KBM-7 (cell line): ENCODE data around the gene TMEM174.

Experiments used
- DNase-seq: peaks from one replicate; pipeline ENCODE4 v3.0.0-alpha.2; 2015
- in situ Hi-C: fragments of 300-500 bp; cut with MboI; formaldehyde crosslinking; loops from 2 replicates; pipeline ENCODE4 v1.14.3; 2020; ENCODE audit warnings: low sequenced_read_pairs, low pct_unique_long_range_greater_than_20kb, mixed read lengths

The TMEM174 gene

DNA sequence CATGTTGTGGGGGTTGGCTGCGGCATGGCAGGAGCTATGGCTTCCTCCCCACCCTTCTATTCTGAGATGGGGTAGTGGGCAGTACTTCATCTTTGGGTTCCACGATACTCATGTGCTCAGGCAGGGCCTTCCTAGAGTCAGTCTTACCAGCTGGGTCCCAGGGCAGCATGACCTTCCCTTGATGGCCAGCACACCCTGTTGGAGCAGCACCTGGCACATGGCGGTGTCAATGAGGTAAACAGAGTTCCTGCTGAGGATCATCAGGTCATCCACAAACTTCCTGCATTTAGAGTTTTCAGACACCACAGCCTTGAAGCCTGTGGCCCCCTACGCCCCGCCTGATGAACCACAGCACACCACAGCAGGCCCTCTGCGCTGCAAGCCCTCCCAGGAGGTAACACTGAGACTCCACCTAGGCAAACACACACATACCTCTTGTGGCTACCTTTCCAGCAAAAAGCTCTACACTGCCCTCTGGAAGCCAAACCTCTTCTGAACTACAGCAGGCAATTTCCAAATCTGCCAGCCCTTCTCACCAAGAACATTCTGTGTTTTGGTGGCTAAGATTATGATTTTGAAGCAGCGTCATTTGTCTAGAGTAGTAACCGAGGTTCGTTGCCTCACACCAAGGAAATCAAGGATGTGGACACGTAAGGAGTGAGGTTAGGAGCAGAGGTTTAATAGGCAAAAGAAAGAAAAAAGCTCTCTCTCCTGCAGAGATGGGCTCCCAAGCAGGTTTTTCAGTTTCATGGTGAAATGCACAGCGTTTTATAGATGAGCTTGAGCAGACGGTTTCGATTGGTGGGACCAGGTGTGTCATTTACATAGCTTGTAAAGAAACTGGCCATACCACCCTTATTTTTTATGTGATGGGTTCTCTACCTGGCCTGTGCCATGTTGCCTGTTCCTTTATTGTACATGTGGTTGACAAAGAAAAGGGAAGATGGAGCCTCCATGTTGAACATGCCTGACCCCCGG lies 20.3 kb upstream of the TMEM174 start:
- no peak for DNase-seq

DNA sequence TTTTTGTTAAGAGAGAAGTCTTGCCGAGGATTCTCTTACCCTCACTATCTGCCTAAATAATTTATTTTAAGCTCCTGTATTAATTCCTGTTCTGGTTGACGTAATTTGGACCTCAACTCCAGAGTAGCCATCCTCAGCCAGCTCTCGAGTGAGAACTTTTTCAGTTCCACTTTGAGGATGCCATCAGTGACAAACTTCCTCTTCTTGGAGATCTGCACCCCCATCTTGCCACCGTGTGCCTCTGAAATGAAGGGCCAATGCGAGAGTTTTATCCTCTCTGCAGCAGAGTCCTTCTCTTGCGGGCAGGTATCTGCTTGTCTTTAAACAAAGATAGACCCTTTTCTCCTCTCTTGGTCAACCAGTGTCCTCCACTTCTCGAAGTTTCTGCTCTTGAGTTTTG lies 19.5 kb upstream of the TMEM174 start:
- no peak for DNase-seq
- in situ Hi-C loops, result no loop called here

More for the DNA sequence above, 20.3 kb upstream of the TMEM174 start:
- in situ Hi-C loops, result no loop called here

DNA sequence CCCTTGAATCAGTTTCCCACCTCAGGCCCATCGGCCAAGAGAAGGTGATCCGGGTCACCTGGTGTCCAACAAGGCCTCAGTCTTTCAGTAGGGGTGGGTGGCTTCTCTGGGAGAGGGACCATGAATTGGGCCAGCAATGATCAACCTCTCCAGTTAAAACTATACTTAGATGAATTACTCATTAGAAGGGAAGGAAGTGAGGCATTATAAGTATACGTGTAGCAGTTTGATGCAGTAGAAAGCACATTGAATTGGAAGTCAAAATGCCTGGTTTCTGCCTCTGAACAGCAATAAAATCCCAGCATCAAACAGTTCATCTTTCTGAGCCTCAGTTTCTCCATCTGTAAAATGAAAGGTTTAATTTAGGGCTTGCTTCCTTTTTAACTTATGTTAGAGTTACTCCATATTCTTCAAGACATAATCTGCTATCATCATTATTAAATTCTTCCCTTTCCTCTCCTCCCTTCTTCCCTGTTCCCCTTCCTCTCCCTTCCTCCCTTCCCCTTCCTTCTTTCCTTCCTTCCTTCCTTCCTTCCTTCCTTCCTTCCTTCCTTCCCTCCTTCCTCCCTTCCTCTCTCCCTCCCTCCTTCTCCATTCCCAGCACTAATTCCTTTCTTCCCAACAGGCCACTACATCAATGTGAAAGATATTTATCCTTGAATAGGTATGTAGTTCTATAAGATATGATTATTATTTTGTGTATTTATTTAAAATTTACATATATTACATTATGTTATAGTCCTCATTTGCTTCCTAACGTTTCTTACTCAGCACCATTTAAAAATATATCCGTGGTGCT lies 18.6 kb upstream of the TMEM174 start:
- DNase-seq, result no peak
- in situ Hi-C loops, result no loop called here

DNA sequence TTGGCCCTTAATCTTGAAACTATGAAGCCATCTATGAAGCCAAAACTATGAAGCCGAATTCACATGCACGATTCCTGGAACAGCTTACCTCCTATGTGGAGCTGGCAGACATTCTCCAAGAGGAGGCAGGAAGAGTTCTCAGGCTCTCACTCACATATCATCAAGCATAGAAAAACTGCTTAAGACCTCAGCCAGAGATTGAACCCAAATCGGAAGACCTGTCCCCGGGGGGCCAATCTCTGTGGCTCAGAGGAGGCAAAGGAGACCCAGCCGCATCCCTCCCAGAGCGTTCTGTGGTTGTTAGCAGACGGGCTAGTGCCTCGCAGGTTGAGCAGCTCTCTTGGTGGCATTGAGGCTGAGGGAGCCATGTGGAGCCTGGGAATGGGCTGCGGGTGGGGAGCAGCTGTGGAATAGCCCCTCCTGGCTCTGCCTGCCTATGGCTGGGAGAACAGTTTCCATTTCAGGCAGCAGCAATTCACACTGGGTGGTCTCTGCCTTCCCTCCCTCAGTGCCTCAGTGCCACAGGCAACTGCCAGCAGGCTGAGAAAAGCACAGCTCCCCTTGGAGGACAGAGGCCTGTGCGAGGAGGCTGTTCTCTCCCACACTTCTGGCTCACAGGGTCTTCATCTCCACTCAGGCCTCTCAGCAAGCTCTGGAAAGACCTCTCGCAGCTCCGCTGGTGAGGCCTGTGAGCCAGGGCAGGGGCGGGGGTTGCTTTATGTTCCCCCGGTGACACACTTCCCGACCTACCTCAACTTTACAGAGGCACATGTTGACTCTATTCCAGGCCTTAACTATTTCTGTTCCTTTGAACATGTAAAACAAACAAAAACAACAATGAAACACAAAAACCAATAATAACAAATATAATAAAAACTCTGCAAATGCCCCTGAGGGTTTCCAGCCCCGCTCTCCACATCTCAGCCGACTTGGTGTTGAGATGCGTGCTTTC lies 17.4 kb upstream of the TMEM174 start:
- DNase-seq, result no peak
- in situ Hi-C loops, result no loop called here

DNA sequence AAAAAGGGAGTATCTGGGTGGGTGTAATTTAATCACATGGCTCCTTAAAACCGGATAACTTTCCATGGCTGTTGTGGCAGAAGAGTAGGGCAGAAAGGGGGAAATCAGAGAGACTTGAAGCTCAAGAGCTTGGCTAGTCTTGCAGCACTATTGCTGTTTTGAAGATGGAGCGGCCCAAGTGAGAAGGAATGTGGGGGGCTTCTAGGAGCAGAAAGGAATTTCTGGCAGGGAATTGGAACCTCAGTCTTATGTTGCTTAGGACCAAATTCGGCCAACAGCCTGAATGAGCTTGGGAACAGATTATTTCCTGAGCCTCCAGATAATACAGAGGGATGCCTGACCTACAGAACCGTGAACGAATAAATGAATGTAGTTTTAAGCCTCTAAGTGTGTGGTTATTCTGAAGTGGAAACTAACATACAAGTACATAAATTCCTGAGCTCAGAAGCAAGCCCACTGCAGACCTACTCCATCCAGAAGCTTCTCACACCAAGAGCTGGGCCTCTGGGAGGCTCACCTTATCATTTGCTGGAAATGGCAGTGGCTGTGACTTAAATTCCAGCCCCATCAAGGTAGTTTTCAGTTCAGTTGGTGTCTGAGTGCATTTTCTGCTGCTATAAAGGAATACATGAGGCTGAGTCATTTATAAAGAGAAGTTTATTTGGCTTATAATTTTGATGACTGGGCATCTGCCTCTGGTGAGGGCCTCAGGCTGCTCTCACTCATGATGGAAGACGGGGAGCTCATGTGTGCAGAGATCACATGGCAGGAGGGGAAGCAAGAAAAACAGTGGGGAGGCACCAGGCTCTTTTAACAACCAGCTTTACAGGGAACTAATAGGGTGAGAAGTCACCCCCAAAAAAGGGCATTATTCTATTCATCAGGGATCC lies 15.3 kb upstream of the TMEM174 start:
- in situ Hi-C loops, result no loop called here
- no peak for DNase-seq

DNA sequence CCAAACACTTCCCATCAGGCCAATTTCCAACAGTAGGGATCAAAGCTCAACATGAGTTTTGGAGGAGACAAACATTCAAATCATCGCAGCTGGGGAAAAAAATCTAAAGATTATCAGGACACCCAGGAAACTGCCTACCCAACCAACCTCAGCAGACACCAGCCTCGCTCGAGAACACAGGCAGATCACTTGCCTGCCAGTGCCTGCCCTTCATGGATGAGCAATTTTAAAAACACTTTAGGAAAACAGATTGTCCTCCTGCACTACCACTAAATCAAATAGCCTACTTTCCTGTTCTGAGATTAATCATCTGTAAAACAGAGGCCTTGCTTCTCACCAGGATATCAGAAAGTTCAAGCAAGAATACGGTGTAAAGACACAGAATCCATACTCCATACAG lies 14.7 kb upstream of the TMEM174 start:
- no peak for DNase-seq
- in situ Hi-C loops, result no loop called here

DNA sequence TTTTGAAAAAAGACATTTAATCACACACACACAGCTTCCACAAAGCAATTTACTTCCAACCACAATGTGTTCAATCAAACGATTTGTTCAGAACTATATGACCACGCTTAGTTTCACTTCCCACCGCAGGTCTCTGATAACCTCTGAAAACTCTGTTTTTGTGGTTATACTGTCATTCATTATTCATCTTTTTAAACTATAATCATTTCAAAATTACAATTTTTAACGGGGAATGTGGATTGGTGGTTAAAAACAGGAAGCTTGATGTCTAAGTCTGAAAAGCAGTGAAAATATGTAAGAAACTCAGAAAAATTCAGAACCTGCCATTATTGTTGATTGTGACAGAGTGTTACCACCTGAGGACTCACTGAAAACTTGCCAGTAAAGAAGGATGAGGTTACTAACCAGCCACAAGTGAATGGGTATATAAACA lies 12.7 kb upstream of the TMEM174 start:
- peak; percentile 75 for DNase-seq
- in situ Hi-C loops, result no loop called here

DNA sequence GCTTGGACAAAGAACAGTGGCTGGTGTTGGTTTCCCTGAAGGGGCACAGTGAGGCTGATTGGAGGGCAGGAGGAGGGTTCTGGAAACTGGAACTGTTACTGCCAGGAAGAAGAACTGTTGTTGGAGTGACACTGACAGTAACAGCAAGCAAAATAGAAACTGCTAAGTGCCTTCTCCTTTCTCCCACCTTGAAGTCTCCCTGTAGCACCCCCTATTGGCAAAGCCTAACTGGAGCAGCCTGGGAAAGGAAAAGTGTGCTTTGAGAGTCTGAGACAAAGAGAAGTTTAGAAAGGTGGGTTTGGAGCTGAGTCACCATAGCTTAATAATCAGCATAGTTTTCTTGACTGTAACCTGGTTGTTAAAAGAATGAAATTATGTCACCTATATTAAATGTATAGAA lies 2.5 kb upstream of the TMEM174 start:
- peak; percentile 68 for DNase-seq

DNA sequence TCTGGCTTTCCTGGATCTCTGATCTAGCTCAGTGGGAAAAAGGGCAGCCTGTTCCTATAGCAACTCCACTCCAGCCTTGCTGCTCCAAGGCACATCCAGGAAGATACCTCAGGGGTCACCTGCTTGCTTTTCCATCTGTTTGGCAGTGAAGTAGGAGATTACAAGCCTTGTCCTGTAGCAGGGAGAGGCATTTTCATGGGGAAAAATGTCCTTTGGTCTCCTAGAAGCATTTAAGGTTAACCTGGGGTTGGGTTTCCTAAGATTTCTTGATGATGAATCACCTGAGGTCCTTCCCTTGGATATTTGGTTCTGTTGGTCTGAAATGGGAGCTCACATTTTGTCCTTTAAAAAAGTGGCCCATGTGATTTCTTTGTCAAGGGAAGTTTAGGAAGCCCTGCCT lies 1.5 kb upstream of the TMEM174 start:
- in situ Hi-C loops, result no loop called here
- no peak for DNase-seq

More for the DNA sequence above, 2.5 kb upstream of the TMEM174 start:
- in situ Hi-C loops, result no loop called here

DNA sequence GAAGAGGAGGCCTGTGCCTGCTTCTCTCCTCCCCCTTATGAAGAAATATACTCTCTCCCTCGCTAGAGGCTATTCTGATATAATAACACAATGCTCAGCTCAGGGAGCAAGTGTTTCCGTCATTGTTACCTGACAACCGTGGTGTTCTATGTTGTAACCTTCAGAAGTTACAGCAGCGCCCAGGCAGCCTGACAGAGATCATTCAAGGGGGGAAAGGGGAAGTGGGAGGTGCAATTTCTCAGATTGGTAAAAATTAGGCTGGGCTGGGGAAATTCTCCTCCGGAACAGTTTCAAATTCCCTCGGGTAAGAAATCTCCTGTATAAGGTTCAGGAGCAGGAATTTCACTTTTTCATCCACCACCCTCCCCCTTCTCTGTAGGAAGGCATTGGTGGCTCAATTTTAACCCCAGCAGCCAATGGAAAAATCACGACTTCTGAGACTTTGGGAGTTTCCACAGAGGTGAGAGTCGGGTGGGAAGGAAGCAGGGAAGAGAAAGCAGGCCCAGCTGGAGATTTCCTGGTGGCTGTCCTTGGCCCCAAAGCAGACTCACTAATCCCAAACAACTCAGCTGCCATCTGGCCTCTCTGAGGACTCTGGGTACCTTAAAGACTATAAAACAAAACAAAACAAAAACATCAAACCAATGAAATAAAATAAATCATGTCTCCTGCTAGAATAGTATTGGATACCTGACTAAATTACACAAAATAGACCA lies 1.3 kb downstream of the TMEM174 start:
- in situ Hi-C loops, result no loop called here
- DNase-seq, result no peak

DNA sequence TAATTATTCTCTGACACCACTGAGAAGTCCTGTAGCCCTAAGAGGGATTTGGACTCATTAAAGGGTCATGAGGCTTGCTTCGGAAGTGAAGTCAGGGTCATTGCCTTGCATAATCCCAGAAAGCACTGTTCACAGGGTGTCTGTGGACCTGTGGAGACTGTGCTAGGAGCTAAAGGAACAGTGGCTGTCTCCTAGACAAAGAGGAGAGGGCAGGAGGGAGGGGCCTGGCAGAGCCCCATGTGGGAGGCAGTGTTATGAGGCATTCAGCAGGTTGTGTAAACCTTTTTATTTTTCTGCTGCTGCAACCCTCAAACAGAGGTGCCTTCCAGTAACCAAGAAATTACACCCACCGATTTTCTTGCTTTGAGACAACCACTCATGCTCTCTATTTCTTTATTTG lies 3.3 kb downstream of the TMEM174 start:
- no peak for DNase-seq
- in situ Hi-C loops, result no loop called here

DNA sequence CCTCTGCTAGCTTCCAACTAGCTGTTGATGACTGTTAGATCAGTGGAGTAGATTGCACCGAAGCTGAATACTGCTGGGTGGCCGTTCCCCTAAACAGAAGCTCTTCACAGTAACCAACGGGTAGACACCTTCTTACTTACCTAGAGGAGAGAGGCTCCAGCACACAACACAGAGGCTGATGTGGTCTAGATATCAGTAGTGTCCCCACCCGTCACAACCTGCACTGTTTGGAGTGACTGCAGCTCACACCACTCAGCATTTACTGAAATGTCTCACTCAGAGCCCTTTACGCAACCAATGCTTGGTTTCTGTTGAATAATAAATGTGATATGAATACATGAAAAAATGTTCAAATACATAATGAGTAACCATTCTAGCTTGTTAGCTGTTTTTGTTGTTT lies 5.3 kb downstream of the TMEM174 start:
- in situ Hi-C loops, result no loop called here
- no peak for DNase-seq

DNA sequence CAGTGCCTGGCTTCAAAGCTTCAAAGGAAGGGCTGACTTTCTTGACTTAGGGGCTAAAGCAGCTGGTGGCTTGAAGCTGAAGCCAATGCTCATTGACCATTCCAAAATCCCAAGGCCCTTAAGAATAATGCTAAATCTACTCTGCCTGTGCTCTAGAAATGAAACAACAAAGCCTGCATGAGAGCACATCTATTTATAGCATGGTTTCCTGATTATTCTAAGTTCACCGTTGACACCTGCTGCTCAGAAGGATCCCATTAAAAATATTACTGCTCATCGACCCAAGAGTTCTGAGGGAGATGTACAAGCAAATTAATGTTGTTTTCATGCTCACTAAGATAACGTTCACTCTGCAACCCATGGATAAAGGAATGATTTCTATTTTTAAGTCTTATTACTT lies 6.7 kb downstream of the TMEM174 start:
- in situ Hi-C loops, result no loop called here
- no peak for DNase-seq

DNA sequence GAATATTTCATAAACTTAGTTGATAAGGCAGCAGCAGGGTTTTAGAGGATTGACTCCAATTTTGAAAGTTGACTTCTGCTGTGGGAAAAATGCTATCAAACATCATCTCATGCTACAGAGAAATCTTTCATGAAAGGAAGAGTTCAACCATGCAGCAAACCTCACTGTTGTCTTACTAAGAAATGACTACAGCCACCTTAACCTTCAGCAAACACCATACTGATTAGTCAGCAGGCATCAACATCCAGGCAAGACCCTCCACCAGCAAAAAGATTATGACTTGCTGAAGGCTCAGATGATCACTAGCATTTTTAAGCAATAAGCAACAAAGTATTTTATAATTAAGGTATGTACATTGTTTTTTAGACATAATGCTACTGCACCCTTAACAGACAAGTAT lies 7.6 kb downstream of the TMEM174 start:
- no peak for DNase-seq
- in situ Hi-C loops, result no loop called here

DNA sequence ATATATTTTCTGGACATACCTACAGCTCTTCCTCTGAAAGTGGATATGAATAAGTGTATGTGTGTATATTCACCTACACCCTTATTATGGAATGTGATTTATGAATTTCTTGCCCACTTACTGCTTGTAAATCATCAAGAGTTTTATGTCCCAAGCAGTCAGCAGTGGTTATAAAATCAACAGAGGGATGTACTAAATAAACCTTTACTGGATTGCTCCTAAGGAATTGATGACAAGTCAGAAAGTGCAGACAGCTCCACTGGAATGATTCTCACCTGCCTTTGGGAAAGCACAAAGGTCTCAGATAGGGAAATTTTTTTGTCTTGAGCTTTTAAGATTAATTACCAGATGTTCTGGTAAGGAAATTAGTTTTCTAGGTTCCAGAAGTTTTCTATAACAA lies 9.3 kb downstream of the TMEM174 start:
- in situ Hi-C loops, result no loop called here

DNA sequence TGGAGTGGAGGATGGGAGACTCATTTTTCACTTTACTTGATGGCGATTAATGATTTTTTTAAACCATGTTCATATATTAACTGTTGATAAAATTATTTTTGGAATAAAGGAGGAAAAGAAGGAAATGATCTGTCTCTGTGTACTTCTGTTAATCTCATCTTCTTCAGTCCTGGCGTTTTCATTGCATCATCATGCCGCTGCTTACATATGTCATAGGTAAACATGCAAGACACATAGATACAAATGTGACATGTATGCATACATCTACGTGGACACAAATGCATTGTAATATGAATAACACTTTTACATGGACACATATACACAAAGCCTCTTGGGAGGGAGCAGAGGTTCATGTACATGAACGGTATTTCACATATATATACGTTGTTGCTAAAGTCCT lies 10.0 kb downstream of the TMEM174 start:
- no peak for DNase-seq
- in situ Hi-C loops, result no loop called here

More for the DNA sequence above, 9.3 kb downstream of the TMEM174 start:
- no peak for DNase-seq

DNA sequence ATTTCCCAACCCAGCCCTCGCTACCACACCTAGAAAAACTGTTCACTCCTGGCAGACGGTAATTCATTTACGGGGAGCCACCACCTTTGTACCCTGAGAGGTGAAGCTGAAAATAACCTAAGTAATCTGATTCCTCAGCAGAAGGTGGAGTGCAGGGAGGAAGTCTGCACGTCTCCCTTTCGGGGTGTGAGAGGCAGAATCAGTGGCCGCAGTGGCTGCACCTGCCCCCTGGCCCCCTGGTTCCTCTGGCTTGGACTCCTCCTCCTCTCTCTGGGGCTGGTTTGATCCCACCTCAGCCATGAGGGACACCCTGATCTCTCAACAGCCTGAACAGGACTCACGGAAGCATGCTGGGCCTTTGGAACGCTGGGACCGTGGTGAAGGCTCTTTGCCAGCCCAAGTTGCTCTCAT lies 10.5 kb downstream of the TMEM174 start:
- in situ Hi-C loops, result no loop called here
- DNase-seq, result no peak

DNA sequence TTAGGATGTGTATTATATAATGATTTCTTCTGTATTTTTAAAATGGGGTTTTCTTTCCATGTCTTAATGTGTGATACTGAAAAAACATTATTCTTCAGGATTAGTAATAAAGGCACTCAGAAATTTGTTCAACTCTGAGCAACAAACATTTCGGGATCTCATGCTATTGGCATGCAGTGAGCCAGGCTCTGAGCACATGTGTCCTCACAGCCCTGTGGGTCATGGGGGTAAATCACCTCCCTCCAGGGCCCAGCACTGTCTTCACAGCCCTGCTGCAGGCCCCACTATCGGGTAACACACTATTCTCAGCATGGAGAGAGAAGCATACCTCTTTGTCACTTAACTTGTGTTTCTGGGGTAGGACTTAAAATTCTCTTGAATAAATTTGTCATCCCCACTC lies 14.0 kb downstream of the TMEM174 start:
- no peak for DNase-seq
- in situ Hi-C loops, result no loop called here
